Lung (tissue), 12 donors: ENCODE data around the gene VEPH1. TPM values are rescaled to one million over a fixed set of nuclear protein-coding genes. Genes with fewer than 3 reads are reported as not detected.

Experiments used
- ATAC-seq: fragments of 200-7000 bp; cut with Tn5 transposase; one replicate; pipeline ENCODE4 v1.9.1; 2020; ENCODE audit warnings: moderate number of reproducible peaks; ENCODE audit not compliant: insufficient read depth, low FRiP score
- DNase-seq, 3 donors: peaks; one replicate each; pipeline ENCODE4 v3.0.0-alpha.2; 2013 to 2017
- H3K27ac ChIP-seq, 2 donors: one replicate each; pipeline ENCODE4 v1.5.1; 2013; ENCODE audit warnings: mild to moderate bottlenecking in 2 of 2, moderate library complexity in 2 of 2, control low read depth in 1 of 2, inconsistent platforms in 1 of 2, low read depth in 1 of 2, low read length in 1 of 2
- H3K27me3 ChIP-seq, 3 donors: one replicate each; pipeline ENCODE4 v1.5.1; 2013; ENCODE audit warnings: low read length in 2 of 3; ENCODE audit not compliant: control insufficient read depth in 3 of 3, insufficient read depth in 3 of 3
- H3K36me3 ChIP-seq, 4 donors: one replicate each; pipeline ENCODE4 v1.5.1; 2013; ENCODE audit warnings: low read length in 4 of 4, mild to moderate bottlenecking in 1 of 4, moderate library complexity in 1 of 4; ENCODE audit not compliant: control insufficient read depth in 4 of 4, insufficient read depth in 4 of 4
- H3K4me1 ChIP-seq, 5 donors: one replicate each; pipeline ENCODE4 v1.5.1; 2013; ENCODE audit warnings: low read length in 5 of 5, mild to moderate bottlenecking in 2 of 5, moderate library complexity in 1 of 5; ENCODE audit not compliant: control insufficient read depth in 5 of 5, insufficient read depth in 5 of 5
- H3K4me3 ChIP-seq: one replicate; pipeline ENCODE4 v1.5.1; 2013; ENCODE audit warnings: mild to moderate bottlenecking, control low read depth, moderate library complexity
- H3K9ac ChIP-seq, 2 donors: one replicate each; pipeline ENCODE4 v1.5.1; 2013; ENCODE audit warnings: low read length in 2 of 2, control low read depth in 1 of 2; ENCODE audit not compliant: insufficient read depth in 1 of 2
- H3K9me3 ChIP-seq, 4 donors: one replicate each; pipeline ENCODE4 v1.5.1; 2013; ENCODE audit warnings: low read length in 3 of 4, mild to moderate bottlenecking in 1 of 4, moderate library complexity in 1 of 4; ENCODE audit not compliant: control insufficient read depth in 4 of 4, insufficient read depth in 3 of 4
- WGBS, 2 donors: extraction: QIAGEN DNeasy Blood & Tissue Kit; methylation state at CpG; one replicate each; pipeline ENCODE4 v1.1.7; 2013; 5-methylcytosine and 5-hydroxymethylcytosine counted together
- polyA plus RNA-seq, 2 donors: library from polyadenylated mRNA; stranded (reverse); fragments of 200-250 nt; gene quantifications; one replicate each; pipeline ENCODE4 v1.2.1, GENCODE V29; 2013
- total RNA-seq, 2 donors: library from RNA; depleted of rRNA in 1 of 2; stranded (reverse); fragments of >200 nt in 1 of 2; gene quantifications; one replicate each; pipeline ENCODE4 v1.2.1, GENCODE V29; 2014 to 2021
- TF ChIP-seq, protein P1 (sequence below): IDR thresholded peaks from 2 replicates; pipeline ENCODE4 v1.5.1; 2012; ENCODE audit warnings: mild to moderate bottlenecking; ENCODE audit errors: control extremely low read depth, extremely low read depth
- donor health status: control.
- donor health status: control.
- donor health status: Bipolar disorder and iron deficiency.
- donor health status: healthy.
- donor health status: DM: yes; HTN: yes; CAD: no.

Gene VEPH1
- total and polyA plus RNA-seq, 4 donors: 14.6 to 237 (median 65.5) TPM

GRCh38 chr3:157467200-157467599, 36.0 kb downstream of the VEPH1 start:
- Histone ChIP-seq H3K9me3 (no peaks in the 10 kb centered on the region), H3K4me1 (no peaks in the 10 kb centered on the region), H3K27ac (no peak overlapping the region), H3K27me3 (no peaks in the 10 kb centered on the region), H3K36me3 (peaks cover 0 to 4% (median 0%) of the 10 kb centered on the region in 4 donors), H3K4me3 (no peak overlapping the region), H3K9ac (no peak overlapping the region)
- TF ChIP-seq, protein P1, sequence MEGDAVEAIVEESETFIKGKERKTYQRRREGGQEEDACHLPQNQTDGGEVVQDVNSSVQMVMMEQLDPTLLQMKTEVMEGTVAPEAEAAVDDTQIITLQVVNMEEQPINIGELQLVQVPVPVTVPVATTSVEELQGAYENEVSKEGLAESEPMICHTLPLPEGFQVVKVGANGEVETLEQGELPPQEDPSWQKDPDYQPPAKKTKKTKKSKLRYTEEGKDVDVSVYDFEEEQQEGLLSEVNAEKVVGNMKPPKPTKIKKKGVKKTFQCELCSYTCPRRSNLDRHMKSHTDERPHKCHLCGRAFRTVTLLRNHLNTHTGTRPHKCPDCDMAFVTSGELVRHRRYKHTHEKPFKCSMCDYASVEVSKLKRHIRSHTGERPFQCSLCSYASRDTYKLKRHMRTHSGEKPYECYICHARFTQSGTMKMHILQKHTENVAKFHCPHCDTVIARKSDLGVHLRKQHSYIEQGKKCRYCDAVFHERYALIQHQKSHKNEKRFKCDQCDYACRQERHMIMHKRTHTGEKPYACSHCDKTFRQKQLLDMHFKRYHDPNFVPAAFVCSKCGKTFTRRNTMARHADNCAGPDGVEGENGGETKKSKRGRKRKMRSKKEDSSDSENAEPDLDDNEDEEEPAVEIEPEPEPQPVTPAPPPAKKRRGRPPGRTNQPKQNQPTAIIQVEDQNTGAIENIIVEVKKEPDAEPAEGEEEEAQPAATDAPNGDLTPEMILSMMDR: no peak
- WGBS, 2 donors: 35 to 54% methylated on average over 1 of the region's 1 CpG
- ATAC-seq (no peak), DNase-seq (no peak)

DNA sequence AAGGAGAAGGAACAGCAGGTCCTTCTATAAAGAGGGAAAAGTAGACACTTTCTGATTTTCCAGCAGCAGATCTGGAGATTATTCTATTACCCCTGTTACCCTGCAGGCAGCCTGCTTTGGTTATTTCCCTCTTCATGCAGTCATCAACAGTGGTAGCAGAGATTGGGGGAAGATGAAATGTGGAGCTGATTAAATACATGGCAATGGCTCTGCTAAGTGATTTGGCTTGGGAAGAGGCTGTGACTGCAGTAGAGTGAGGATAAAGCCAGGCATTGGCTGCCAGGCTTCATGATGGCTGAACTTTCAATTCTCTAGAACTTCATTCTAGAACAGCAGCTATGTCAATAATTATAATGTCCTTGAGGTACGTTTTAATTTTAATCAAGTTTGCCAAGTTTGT, 37.5 kb downstream of the VEPH1 start:
- H3K9me3 ChIP-seq: no peaks in the 10 kb centered on the region
- no peaks in the 10 kb centered on the region for H3K27me3 ChIP-seq
- no peak overlapping the region for H3K4me3 ChIP-seq
- no peak for DNase-seq
- WGBS, 2 donors: 82 to 87% methylated on average over 1 of the region's 1 CpG
- H3K4me1 ChIP-seq: no peaks in the 10 kb centered on the region
- H3K9ac ChIP-seq: no peak overlapping the region
- ATAC-seq: no peak
- peaks cover 0 to 4% (median 0%) of the 10 kb centered on the region in 4 donors for H3K36me3 ChIP-seq
- TF ChIP-seq, protein P1: no peak
- H3K27ac ChIP-seq: no peak overlapping the region

DNA sequence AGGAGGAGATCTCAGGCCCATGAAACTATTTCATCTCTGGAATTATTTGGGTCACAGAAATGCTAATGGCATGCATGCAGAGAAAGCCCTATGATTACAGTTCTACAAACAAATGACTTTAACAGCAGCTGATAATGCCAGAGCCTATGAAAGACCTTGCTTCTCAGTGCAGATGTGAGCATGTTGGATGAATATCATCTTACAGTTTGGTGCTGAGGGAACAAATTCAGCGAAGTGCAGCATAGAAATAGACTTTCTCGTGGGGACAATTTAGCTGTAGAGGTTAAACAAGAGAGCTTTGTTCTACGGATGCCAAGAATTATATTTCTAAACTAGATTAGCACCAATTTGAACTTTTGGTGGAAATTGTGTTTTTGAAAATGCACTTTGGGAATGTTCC, 38.9 kb downstream of the VEPH1 start:
- DNase-seq (no peak), ATAC-seq (no peak)
- TF ChIP-seq, protein P1: no peak
- H3K27me3 ChIP-seq: no peaks in the 10 kb centered on the region
- no peak overlapping the region for H3K4me3 ChIP-seq
- no peak overlapping the region for H3K9ac ChIP-seq
- H3K4me1 ChIP-seq: no peaks in the 10 kb centered on the region
- WGBS, 2 donors: 86 to 96% methylated on average over 3 of the region's 3 CpGs
- peaks cover 0 to 4% (median 0%) of the 10 kb centered on the region in 4 donors for H3K36me3 ChIP-seq
- no peaks in the 10 kb centered on the region for H3K9me3 ChIP-seq
- no peak overlapping the region for H3K27ac ChIP-seq

DNA sequence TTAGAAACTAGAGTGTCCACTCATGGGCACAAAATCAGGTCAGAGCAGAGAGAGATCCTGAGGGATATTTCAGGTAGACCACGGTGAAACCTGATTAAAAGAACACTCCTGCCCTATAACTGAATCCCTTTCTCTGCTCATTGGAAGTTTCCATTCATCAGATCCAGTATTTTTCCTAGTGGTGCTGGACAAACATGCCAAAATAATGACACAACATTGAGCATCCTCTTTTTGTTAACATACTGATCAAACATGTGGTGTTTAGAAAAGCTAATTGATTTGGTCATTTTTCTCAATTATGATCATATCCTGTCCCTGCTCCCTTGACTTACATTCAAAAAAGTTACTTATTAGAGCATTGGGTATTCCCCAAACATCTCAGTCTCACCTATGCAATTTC, 39.4 kb downstream of the VEPH1 start:
- DNase-seq (no peak), ATAC-seq (no peak)
- H3K4me3 ChIP-seq: no peak overlapping the region
- H3K27me3 ChIP-seq: no peaks in the 10 kb centered on the region
- TF ChIP-seq, protein P1: no peak
- peaks cover 0 to 5% (median 0%) of the 10 kb centered on the region in 4 donors for H3K36me3 ChIP-seq
- H3K4me1 ChIP-seq: no peaks in the 10 kb centered on the region
- 81 to 83% methylated on average over 1 of the region's 1 CpG for WGBS, 2 donors
- no peak overlapping the region for H3K27ac ChIP-seq
- H3K9me3 ChIP-seq: no peaks in the 10 kb centered on the region
- H3K9ac ChIP-seq: no peak overlapping the region
